Ascending aorta (tissue), 2 donors: ENCODE measurements around the gene TBC1D10A. TPM values are rescaled to one million over a fixed set of nuclear protein-coding genes. Genes with fewer than 3 reads are reported as not detected.
"Not testable (repeated sequence)": the region's sequence is repeated elsewhere in the genome, so short reads cannot be mapped to it uniquely, and the experiment has no call there.

Experiments
- DNase-seq, 2 donors: peaks; one replicate each; pipeline ENCODE4 v3.0.0-alpha.2; 2019; ENCODE audit warnings: low spot score in 2 of 2
- H3K27ac ChIP-seq, 2 donors: fragments of 200-600 bp; sonication (generic); one replicate each; pipeline ENCODE4 v1.5.1; 2016 to 2017; ENCODE audit warnings: mild to moderate bottlenecking in 1 of 2
- H3K27me3 ChIP-seq: fragments of 200-600 bp; sonication (generic); one replicate; pipeline ENCODE4 v1.5.1; 2017
- H3K36me3 ChIP-seq, 2 donors: fragments of 200-600 bp; sonication (generic); one replicate each; pipeline ENCODE4 v1.5.1; 2016
- H3K4me1 ChIP-seq, 2 donors: fragments of 200-600 bp; sonication (generic); one replicate each; pipeline ENCODE4 v1.5.1; 2016 to 2017; ENCODE audit warnings: mild to moderate bottlenecking in 1 of 2
- H3K4me3 ChIP-seq, 2 donors: fragments of 200-600 bp; sonication (generic); one replicate each; pipeline ENCODE4 v1.5.1; 2016 to 2017; ENCODE audit warnings: mild to moderate bottlenecking in 1 of 2
- H3K9me3 ChIP-seq, 2 donors: fragments of 200-600 bp; sonication (generic); one replicate each; pipeline ENCODE4 v1.5.1; 2016
- intact Hi-C: fragments of 100-400 bp; cut with DNase I; formaldehyde crosslinking; loops from one replicate; pipeline ENCODE4 v1.15.1; 2023
- total RNA-seq: library from RNA; depleted of rRNA; stranded (reverse); fragments of >200 nt; gene quantifications from one replicate; pipeline ENCODE4 v1.1.0, GENCODE V29; 2016
- TF ChIP-seq, protein P1 (sequence below), 3 experiments: fragments of 200-600 bp in 2 of 3; fragments of 450-650 bp in 1 of 3; sonication (generic) in 2 of 3; IDR thresholded peaks; one replicate each; pipeline ENCODE4 v1.5.1; 2016 to 2019; ENCODE audit warnings: antibody characterized with exemption in 3 of 3, mild to moderate bottlenecking in 1 of 3, moderate library complexity in 1 of 3

TBC1D10A gene
- total RNA-seq, 1 donor from 2014 or later: 107 TPM

DNA sequence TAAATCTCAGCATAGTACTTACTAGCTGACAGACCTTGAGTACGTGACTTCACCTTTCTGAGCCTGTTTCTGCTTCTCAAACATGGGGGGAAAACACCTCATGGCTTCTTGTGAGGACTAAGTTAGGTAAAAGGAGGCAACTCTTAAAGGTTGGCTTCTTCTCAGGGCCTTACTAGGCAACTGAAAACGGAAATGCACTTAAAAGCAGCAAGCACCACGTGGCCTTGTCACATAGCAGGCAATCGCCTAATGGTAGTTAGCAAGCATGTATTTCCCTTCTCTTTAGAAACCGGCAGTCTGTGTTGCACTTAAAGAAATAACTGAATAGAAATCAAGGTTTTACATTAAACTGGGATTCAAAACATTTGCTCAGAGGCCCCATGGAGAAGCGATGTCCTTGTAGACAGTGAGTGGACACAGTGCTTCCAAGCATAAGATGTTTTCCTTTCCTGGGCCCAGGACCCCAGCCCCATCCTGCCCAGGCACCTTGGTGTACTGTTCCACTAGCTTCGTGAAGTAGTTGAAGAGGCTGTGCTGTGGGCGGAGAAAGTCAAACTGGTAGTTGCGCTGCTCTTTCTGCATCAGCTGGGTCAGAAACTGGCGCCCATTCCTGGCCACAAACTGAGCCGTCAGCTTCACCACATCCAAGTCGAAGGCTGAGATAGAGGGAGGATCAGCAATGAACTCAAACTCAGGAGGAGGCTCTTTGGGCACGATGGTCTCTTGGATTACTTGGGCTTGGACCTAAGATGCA is 17.9 kb upstream of the TBC1D10A start:
- DNase-seq: no peak
- TF ChIP-seq, protein P1, sequence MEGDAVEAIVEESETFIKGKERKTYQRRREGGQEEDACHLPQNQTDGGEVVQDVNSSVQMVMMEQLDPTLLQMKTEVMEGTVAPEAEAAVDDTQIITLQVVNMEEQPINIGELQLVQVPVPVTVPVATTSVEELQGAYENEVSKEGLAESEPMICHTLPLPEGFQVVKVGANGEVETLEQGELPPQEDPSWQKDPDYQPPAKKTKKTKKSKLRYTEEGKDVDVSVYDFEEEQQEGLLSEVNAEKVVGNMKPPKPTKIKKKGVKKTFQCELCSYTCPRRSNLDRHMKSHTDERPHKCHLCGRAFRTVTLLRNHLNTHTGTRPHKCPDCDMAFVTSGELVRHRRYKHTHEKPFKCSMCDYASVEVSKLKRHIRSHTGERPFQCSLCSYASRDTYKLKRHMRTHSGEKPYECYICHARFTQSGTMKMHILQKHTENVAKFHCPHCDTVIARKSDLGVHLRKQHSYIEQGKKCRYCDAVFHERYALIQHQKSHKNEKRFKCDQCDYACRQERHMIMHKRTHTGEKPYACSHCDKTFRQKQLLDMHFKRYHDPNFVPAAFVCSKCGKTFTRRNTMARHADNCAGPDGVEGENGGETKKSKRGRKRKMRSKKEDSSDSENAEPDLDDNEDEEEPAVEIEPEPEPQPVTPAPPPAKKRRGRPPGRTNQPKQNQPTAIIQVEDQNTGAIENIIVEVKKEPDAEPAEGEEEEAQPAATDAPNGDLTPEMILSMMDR (IDR thresholded peaks at IDR 0.05): no peak
- Histone ChIP-seq H3K4me1 (peaks cover 0 to 18% of the 10 kb centered on the region in 2 donors), H3K9me3 (no peaks in the 10 kb centered on the region), H3K36me3 (peaks cover 68 to 98% of the 10 kb centered on the region in 2 donors), H3K27me3 (no peaks in the 10 kb centered on the region), H3K27ac (no peak overlapping the region), H3K4me3 (no peak overlapping the region)
- intact Hi-C loops: loop anchor here (5.0 kb wide), 1 partner anchor 57 kb away; the partner anchor contains the start of gene CASTOR1

DNA sequence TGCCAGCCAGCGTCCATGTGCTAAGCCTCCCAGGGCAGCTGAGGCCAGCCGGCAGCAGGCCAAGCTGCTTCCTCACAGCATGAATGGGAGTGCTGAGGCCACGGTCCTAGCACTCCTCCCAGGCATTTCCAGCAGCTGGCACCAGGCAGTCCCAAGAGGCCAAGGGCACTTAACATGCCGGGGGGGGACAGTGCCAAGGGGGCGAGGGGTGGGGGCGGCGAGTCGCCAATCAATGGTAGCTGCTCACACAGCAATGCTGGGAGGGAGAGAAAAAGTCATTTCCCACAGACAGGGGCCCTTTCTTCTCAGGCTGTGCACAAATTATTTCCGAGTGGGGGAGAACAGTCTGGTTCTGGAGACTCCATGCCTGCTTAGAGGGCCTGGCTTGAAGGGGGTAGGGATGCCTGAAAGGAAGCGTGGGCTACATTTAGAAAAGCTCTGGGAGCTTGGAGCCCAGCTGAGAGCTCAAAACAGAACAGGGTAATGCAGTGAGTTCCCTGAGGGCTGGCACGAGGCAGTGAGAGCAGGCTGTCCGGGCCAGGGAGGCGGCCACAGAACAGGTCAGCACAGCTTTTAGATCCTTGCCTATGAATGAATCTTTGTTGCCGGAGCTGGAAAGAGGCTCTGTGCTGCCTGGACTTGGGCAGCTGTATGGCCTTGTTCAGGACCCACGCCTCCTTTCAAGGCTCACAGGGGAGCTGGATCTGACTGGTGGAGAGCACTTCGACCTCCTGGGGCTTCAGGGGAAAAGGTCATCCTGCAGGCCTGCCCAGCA is 14.4 kb upstream of the TBC1D10A start:
- Histone ChIP-seq H3K27me3 (no peaks in the 10 kb centered on the region), H3K4me1 (peaks cover 0 to 18% of the 10 kb centered on the region in 2 donors), H3K4me3 (no peak overlapping the region), H3K27ac (peak overlapping the region; percentile 51 to 57), H3K36me3 (peaks cover 96 to 100% of the 10 kb centered on the region in 2 donors), H3K9me3 (no peaks in the 10 kb centered on the region)
- peak in 1 of 2 donors; percentile 87 for DNase-seq
- intact Hi-C loops: loop anchor here (5.0 kb wide), 1 partner anchor 54 kb away; the partner anchor contains the start of gene CASTOR1
- TF ChIP-seq, protein P1 (IDR thresholded peaks at IDR 0.05): no peak

DNA sequence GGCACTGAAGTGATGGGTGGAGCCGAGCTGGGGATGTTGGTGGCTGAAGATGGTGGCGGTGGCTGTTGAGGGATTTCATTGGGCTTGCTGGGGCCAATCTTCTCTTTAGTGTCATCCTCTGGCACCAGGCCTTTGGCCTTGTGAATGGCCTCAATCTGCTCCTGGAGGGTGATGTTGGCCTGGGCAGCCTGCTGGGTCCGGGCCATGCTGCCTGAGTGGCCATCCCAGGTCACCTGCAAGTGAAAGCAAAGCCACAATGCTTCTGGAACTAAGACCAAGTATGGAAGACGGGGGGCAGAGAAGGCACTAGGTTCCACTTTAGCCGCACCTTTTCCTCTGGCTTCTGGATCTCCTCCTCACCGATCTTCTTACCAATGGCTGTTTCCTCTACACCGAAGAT is 12.1 kb upstream of the TBC1D10A start:
- Histone ChIP-seq H3K27ac (no peak overlapping the region), H3K9me3 (no peaks in the 10 kb centered on the region), H3K27me3 (no peaks in the 10 kb centered on the region), H3K36me3 (peaks cover 95 to 100% of the 10 kb centered on the region in 2 donors), H3K4me1 (peaks cover 0 to 18% of the 10 kb centered on the region in 2 donors), H3K4me3 (no peak overlapping the region)
- intact Hi-C loops: no loop called here
- DNase-seq: no peak
- TF ChIP-seq, protein P1 (IDR thresholded peaks at IDR 0.05): no peak

DNA sequence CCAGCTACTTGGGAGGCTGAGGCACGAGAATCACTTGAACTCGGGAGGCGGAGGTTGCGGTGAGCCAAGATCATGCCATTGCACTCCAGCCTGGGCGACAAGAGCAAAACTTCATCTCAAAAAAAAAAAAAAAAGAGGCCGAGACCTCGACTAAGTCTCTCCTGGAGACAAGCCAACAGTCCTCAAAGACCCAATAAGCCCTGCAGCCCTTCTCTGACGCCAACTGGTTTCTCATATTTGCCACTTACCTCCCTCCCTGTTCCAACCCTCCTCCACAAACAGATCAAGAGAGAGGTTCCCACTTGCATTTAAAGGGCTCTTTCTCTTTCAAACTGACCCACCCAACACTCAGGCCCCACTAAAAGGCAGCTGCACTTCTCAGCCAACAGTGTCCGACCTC is 11.6 kb upstream of the TBC1D10A start:
- Histone ChIP-seq H3K4me1 (peaks cover 0 to 18% of the 10 kb centered on the region in 2 donors), H3K36me3 (peaks cover 93 to 100% of the 10 kb centered on the region in 2 donors)
- DNase-seq, H3K4me3 ChIP-seq, intact Hi-C loops, H3K27ac ChIP-seq, H3K9me3 ChIP-seq, H3K27me3 ChIP-seq: not testable (repeated sequence)

DNA sequence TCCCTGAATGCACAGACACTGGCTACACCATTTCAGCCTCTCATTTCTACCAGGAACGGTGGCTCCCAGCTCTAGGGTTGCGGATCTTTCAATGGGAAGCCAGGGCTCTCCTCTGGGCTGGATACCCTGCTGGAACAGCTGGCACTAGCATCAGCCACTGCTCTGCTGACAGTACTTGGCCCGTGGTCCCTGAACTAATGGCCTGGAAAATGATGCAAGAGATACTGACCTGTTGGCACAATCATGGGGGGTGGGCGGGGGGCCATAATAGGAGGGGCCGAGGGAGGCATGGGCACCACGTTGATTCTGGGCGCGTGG is 10.7 kb upstream of the TBC1D10A start:
- TF ChIP-seq, protein P1 (IDR thresholded peaks at IDR 0.05): no peak
- no peaks in the 10 kb centered on the region for H3K27me3 ChIP-seq
- H3K9me3 ChIP-seq: no peaks in the 10 kb centered on the region
- no peak overlapping the region for H3K4me3 ChIP-seq
- intact Hi-C loops: no loop called here
- peaks cover 90 to 100% of the 10 kb centered on the region in 2 donors for H3K36me3 ChIP-seq
- no peak overlapping the region for H3K27ac ChIP-seq
- peaks cover 0 to 18% of the 10 kb centered on the region in 2 donors for H3K4me1 ChIP-seq
- no peak for DNase-seq
